ENCODE data around the gene HTR3A.

GRCh38 chr11:113985906-113986305 lies 11.0 kb downstream of the HTR3A start:
- TF ChIP-seq, protein P1, sequence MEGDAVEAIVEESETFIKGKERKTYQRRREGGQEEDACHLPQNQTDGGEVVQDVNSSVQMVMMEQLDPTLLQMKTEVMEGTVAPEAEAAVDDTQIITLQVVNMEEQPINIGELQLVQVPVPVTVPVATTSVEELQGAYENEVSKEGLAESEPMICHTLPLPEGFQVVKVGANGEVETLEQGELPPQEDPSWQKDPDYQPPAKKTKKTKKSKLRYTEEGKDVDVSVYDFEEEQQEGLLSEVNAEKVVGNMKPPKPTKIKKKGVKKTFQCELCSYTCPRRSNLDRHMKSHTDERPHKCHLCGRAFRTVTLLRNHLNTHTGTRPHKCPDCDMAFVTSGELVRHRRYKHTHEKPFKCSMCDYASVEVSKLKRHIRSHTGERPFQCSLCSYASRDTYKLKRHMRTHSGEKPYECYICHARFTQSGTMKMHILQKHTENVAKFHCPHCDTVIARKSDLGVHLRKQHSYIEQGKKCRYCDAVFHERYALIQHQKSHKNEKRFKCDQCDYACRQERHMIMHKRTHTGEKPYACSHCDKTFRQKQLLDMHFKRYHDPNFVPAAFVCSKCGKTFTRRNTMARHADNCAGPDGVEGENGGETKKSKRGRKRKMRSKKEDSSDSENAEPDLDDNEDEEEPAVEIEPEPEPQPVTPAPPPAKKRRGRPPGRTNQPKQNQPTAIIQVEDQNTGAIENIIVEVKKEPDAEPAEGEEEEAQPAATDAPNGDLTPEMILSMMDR (optimal IDR thresholded peaks at IDR 0.05 in 1 of 3, IDR thresholded peaks at IDR 0.05 in 1 of 3, conservative IDR thresholded peaks at IDR 0.05 in 1 of 3; ENCODE audit: extremely low read depth in 1 of 3, insufficient read depth in 2 of 3, low read length in 3 of 3): no peak
- TF ChIP-seq EZH2 (IDR thresholded peaks at IDR 0.05; ENCODE audit: low read length): no peak
